PC-3 (cell line): ENCODE results near the gene DPYSL4.

Experiments
- EZH2 ChIP-seq: fragments of 300-600 bp; sonication (generic); IDR thresholded peaks from one replicate; pipeline ENCODE4 v1.6.1; 2017; ENCODE audit warnings: antibody characterized with exemption, mild to moderate bottlenecking, low read length; ENCODE audit not compliant: unreplicated experiment
- EZH2phosphoT487 ChIP-seq: fragments of 300-600 bp; sonication (generic); IDR thresholded peaks from 2 replicates; pipeline ENCODE4 v1.6.1; 2018; ENCODE audit warnings: mild to moderate bottlenecking, antibody characterized with exemption, low read length, borderline replicate concordance
- TF ChIP-seq, protein P1 (sequence below): fragments of 300-600 bp; sonication (generic); conservative IDR thresholded peaks from 2 replicates; pipeline ENCODE4 v1.5.1; 2017; ENCODE audit warnings: antibody characterized with exemption, low read depth, mild to moderate bottlenecking, low read length

DNA sequence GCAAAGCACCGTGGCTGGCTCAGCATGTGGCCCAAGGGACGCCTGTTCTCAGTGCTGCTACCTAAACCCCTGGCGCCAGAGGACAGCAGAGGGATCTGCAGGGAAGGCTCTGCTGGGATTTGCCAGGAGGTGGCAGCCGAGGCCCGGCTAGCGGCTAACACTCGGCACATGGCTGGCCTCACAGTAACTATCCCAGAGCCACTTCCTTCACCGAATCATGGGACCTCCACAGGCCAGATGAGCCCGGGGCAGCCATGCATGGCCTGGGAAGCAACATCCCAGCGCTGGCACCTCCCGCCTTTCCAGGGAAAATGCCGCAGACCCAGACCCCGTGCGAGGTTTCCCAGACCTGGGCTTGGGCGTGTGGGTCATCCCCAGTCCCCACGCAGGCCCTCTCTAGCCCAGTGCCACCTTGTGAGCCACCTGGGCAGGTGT lies 36.4 kb downstream of the DPYSL4 start:
- TF ChIP-seq, protein P1, sequence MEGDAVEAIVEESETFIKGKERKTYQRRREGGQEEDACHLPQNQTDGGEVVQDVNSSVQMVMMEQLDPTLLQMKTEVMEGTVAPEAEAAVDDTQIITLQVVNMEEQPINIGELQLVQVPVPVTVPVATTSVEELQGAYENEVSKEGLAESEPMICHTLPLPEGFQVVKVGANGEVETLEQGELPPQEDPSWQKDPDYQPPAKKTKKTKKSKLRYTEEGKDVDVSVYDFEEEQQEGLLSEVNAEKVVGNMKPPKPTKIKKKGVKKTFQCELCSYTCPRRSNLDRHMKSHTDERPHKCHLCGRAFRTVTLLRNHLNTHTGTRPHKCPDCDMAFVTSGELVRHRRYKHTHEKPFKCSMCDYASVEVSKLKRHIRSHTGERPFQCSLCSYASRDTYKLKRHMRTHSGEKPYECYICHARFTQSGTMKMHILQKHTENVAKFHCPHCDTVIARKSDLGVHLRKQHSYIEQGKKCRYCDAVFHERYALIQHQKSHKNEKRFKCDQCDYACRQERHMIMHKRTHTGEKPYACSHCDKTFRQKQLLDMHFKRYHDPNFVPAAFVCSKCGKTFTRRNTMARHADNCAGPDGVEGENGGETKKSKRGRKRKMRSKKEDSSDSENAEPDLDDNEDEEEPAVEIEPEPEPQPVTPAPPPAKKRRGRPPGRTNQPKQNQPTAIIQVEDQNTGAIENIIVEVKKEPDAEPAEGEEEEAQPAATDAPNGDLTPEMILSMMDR: peak; percentile 89
- TF ChIP-seq EZH2: no peak
- TF ChIP-seq EZH2phosphoT487: no peak
